K562 (cell line): ENCODE measurements around the gene ATXN1. TPM values are rescaled to one million over a fixed set of nuclear protein-coding genes. Genes with fewer than 3 reads are reported as not detected.

ENCODE experiments used
- ATAC-seq: fragments of 200-7000 bp; cut with Tn5 transposase; 3 replicates; pipeline ENCODE4 v1.9.1; 2020; ENCODE audit warnings: moderate library complexity
- BruUV-seq: library from RNA; stranded (reverse); fragments of 400-500 nt; replicated peaks from 2 replicates; lab custom pipeline; 2021; lab: Mats Ljungman, UMichigan
- CTCF ChIA-PET: fragments of 300-600 bp; formaldehyde crosslinking; extraction: SDS; loops from one replicate; lab custom pipeline; 2021; ENCODE audit warnings: low intra/inter-chr PET ratio; lab: Yijun Ruan, JAX
- POLR2A ChIA-PET: fragments of 300-600, 350-650 bp; sonication (Branson Sonifier 250); formaldehyde crosslinking; extraction: SDS; loops from one replicate; lab custom pipeline; 2021; ENCODE audit warnings: antibody characterized with exemption, inconsistent platforms; lab: Yijun Ruan, JAX
- DNase-seq, 4 experiments: peaks; one replicate each; pipeline versions ENCODE4 v3.0.0 to v3.0.0-alpha.2; 2011 to 2018; ENCODE audit warnings: low spot score in 3 of 4, mixed read lengths in 3 of 4; ENCODE audit errors: extremely low read depth in 1 of 4
- FAIRE-seq: peaks from 2 replicates; lab custom pipeline; 2011; peaks lifted over from hg19 to GRCh38; lab: Jason Lieb, UNC
- H2AFZ ChIP-seq: 2 replicates; pipeline ENCODE4 v1.6.0; 2011; ENCODE audit warnings: low read depth, low read length, control low read depth, inconsistent platforms
- H3K27ac ChIP-seq: fragments of 200-600 bp; 3 replicates; pipeline ENCODE4 v1.8.0; 2011; ENCODE audit warnings: low read depth, mild to moderate bottlenecking, control low read depth, inconsistent platforms, low read length, moderate library complexity, mixed read lengths; ENCODE audit errors: extremely low read depth
- H3K27me3 ChIP-seq, 2 experiments: fragments of 300-600 bp in 1 of 2; 2 replicates in 1 of 2; 3 replicates in 1 of 2; pipeline versions ENCODE4 v1.6.0 to v1.8.0; 2011; ENCODE audit warnings: inconsistent platforms in 2 of 2, low read length in 2 of 2, mild to moderate bottlenecking in 1 of 2, mixed read lengths in 1 of 2, moderate library complexity in 1 of 2; ENCODE audit not compliant: control insufficient read depth in 2 of 2, insufficient read depth in 2 of 2
- H3K36me3 ChIP-seq: fragments of 300-600 bp; 3 replicates; pipeline ENCODE4 v1.8.0; 2011; ENCODE audit warnings: mild to moderate bottlenecking, low read length, inconsistent platforms; ENCODE audit not compliant: control insufficient read depth, insufficient read depth
- H3K4me1 ChIP-seq, 2 experiments: fragments of 200-600 bp in 1 of 2; replicated peaks in 1 of 2; 2 replicates in 1 of 2; 3 replicates in 1 of 2; pipeline versions ENCODE4 v1.5.1 to v1.8.0; 2011; ENCODE audit warnings: inconsistent platforms in 2 of 2, low read length in 2 of 2, mild to moderate bottlenecking in 1 of 2, mixed read lengths in 1 of 2, moderate library complexity in 1 of 2; ENCODE audit not compliant: control insufficient read depth in 2 of 2, insufficient read depth in 2 of 2
- H3K4me2 ChIP-seq: 2 replicates; pipeline ENCODE4 v1.6.1; 2011; ENCODE audit warnings: low read length, control low read depth, inconsistent platforms, mixed read lengths; ENCODE audit not compliant: insufficient read depth
- H3K4me3 ChIP-seq: fragments of 200-600 bp; sonication (generic), shearing (Covaris generic); 2 replicates; pipeline ENCODE4 v1.5.1; 2016; ENCODE audit warnings: control low read depth, inconsistent platforms
- H3K79me2 ChIP-seq: fragments of 200-600 bp; 3 replicates; pipeline ENCODE4 v1.8.0; 2011; ENCODE audit warnings: low read length, inconsistent platforms; ENCODE audit not compliant: control insufficient read depth, insufficient read depth
- H3K9ac ChIP-seq, 2 experiments: 2 replicates each; pipeline versions ENCODE4 v1.6.0 to v1.6.1; 2011; ENCODE audit warnings: low read depth in 2 of 2, low read length in 2 of 2, control low read depth in 1 of 2, inconsistent platforms in 1 of 2, mild to moderate bottlenecking in 1 of 2, mixed read lengths in 1 of 2; ENCODE audit not compliant: insufficient read depth in 1 of 2
- H3K9me1 ChIP-seq: one replicate; pipeline ENCODE4 v1.6.0; 2011; ENCODE audit warnings: inconsistent platforms, mild to moderate bottlenecking, low read length, moderate library complexity; ENCODE audit not compliant: control insufficient read depth, insufficient read depth
- H3K9me3 ChIP-seq: replicated peaks from 2 replicates; pipeline ENCODE4 v1.5.1; 2011; ENCODE audit warnings: low read depth, low read length, inconsistent platforms; ENCODE audit not compliant: control insufficient read depth, insufficient read depth
- H4K20me1 ChIP-seq: replicated peaks from 2 replicates; pipeline ENCODE4 v1.6.1; 2011; ENCODE audit warnings: low read length, inconsistent platforms, mixed read lengths; ENCODE audit not compliant: control insufficient read depth, insufficient read depth
- AFF1 ChIP-seq, 2 experiments: fragments of 450-650 bp; IDR thresholded peaks; 2 replicates each; pipeline ENCODE4 v1.6.1; 2018; ENCODE audit warnings: mild to moderate bottlenecking in 2 of 2, low read depth in 1 of 2; ENCODE audit not compliant: partially characterized antibody in 2 of 2
- ATF1 ChIP-seq, 2 experiments: fragments of 450-650 bp in 1 of 2; IDR thresholded peaks; 2 replicates each; pipeline ENCODE4 v1.6.1; 2016; ENCODE audit warnings: missing compliant biosample characterization in 1 of 2, missing genetic modification characterization in 1 of 2
- HDGF ChIP-seq: fragments of 450-650 bp; IDR thresholded peaks from 2 replicates; pipeline ENCODE4 v1.6.1; 2016
- TAF7 ChIP-seq: fragments of 450-650 bp; IDR thresholded peaks from 2 replicates; pipeline ENCODE4 v1.6.1; 2016; ENCODE audit warnings: missing genetic modification characterization, missing compliant biosample characterization
- ZKSCAN3 ChIP-seq: fragments of 250-450 bp; sonication (Bioruptor Pico); IDR thresholded peaks from 2 replicates; pipeline ENCODE4 v1.4.0; 2020
- ZNF408 ChIP-seq: fragments of 250-450 bp; sonication (Bioruptor Pico); IDR thresholded peaks from 2 replicates; pipeline ENCODE4 v1.4.0; 2020; ENCODE audit warnings: low read depth, mild to moderate bottlenecking, moderate library complexity
- WGBS: fragments of 100-300 bp; shearing (Covaris generic); methylation state at CpG from one replicate; pipeline ENCODE4 v1.1.6; 2016; ENCODE audit warnings: low coverage, mixed read lengths; ENCODE audit not compliant: insufficient coverage; ENCODE audit errors: missing lambda C conversion rate; 5-methylcytosine and 5-hydroxymethylcytosine counted together
- in situ Hi-C: fragments of 300-500 bp; cut with MboI; formaldehyde crosslinking; loops from 4 replicates; pipeline ENCODE4 v1.15.0; 2018; ENCODE audit warnings: inconsistent platforms, mixed read lengths
- intact Hi-C: fragments of 100-400 bp; cut with micrococcal nuclease; formaldehyde crosslinking; loops from 2 replicates; pipeline ENCODE4 v1.14.2; 2022
- polyA plus RNA-seq, 8 experiments: library from polyadenylated mRNA; depleted of rRNA in 4 of 8; stranded (reverse) in 5 of 8; unstranded in 3 of 8; fragments of >200 nt; fragmentation: Nextera tagmentation in 2 of 8; fragmentation: Illumina TruSeq in 1 of 8; extraction: Ambion mirVana in 2 of 8; extraction: Trizol in 1 of 8; gene quantifications; 2 replicates each; pipeline versions ENCODE4 v1.2.1 to v1.2.3, GENCODE V29; 2011 to 2014; ENCODE audit warnings: inconsistent platforms in 1 of 8, missing spikeins in 1 of 8
- total RNA-seq, 7 experiments: library from RNA; depleted of rRNA in 6 of 7; stranded (reverse); fragments of >200 nt in 6 of 7; fragmentation: Illumina TruSeq in 2 of 7; extraction: Trizol in 2 of 7; gene quantifications; 2 replicates each; pipeline versions ENCODE4 v1.2.1 to v1.2.3, GENCODE V29; 2011 to 2021; ENCODE audit warnings: low replicate concordance in 1 of 7

ATXN1 gene
- total and polyA plus RNA-seq, 9 of the 15 experiments (the other 6 are each of a cell fraction or from before 2014, with no cell fraction given): under 0.01 to 1.2 (median 0.58) TPM

GRCh38 chr6:16583144-16583762 lies 178.0 kb downstream of the ATXN1 start:
- POLR2A ChIA-PET: no interaction called here
- TF ChIP-seq ZKSCAN3 (CRISPR knock-in tag) (no peak), HDGF (no peak), ZNF408 (CRISPR knock-in tag) (no peak), TAF7 (tag) (no peak), ATF1 (CRISPR knock-in tag; IDR thresholded peaks at IDR 0.05) (no peak), ATF1 (tag; IDR thresholded peaks at IDR 0.05) (no peak), AFF1 (IDR thresholded peaks at IDR 0.05; ENCODE audit: low read depth in 1 of 2, partially characterized antibody in 2 of 2) (no peak)

More at GRCh38 chr6:16583144-16583762, 178.0 kb downstream of the ATXN1 start:
- Histone ChIP-seq H3K9me1 (no peaks in the 10 kb centered on the region), H2AFZ (no peak overlapping the region), H3K9me3 (no peaks in the 10 kb centered on the region), H4K20me1 (no peaks in the 10 kb centered on the region), H3K36me3 (no peaks in the 10 kb centered on the region), H3K79me2 (no peaks in the 10 kb centered on the region), H3K27ac (no peak overlapping the region), H3K9ac (no peak overlapping the region), H3K4me1 (no peaks in the 10 kb centered on the region), H3K4me3 (no peak overlapping the region), H3K27me3 (peaks cover 4% of the 10 kb centered on the region in 2 experiments; a peak in 1 of 5 replicates), H3K4me2 (no peak overlapping the region)
- ATAC-seq: no peak
- CTCF ChIA-PET: no interaction called here
- no peak for FAIRE-seq
- BruUV-seq: no TSS peak
- intact Hi-C loops (no loop called here), in situ Hi-C loops (no loop called here)
- DNase-seq: no peak
- 0% methylated on average over 12 of the region's 12 CpGs for whole genome bisulfite sequencing
